ENCODE measurements around the gene TMC2.

DNA sequence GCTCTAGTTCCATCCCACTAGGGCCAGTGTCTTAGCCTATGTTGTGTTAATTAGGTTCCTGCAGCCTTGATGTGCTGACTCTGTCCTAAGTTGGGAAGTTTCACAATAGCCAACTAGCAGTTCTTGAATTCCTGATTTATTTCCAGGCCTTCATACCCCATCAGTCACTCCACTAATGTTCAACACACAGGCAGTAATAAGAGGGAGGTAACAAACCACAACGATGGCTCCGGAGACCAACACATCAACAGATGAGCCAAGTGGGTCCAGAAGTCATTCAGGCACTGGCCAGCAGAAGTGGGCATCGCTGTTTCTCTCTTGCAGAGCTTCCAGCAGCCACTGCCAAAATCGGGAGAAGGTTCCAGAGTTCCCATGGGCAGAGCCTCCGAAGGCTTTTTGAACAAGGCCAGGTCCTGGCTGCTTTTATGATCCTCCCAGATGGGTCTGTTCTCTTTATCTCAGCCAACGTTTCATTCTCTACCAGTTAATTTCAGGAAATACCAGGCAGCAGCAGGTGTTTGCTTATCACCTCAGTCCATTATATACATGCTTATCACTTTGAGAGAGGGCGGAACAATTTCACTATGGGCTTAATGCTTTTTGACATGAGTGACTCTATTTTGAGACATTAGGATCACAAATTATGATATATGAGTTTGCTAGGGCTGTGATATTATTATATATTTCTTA lies 67.6 kb downstream of the TMC2 start:
- no peak for TF ChIP-seq POLR2AphosphoS5 (IDR thresholded peaks at IDR 0.05; ENCODE audit: low read depth, low read length)
- TF ChIP-seq, protein P1, sequence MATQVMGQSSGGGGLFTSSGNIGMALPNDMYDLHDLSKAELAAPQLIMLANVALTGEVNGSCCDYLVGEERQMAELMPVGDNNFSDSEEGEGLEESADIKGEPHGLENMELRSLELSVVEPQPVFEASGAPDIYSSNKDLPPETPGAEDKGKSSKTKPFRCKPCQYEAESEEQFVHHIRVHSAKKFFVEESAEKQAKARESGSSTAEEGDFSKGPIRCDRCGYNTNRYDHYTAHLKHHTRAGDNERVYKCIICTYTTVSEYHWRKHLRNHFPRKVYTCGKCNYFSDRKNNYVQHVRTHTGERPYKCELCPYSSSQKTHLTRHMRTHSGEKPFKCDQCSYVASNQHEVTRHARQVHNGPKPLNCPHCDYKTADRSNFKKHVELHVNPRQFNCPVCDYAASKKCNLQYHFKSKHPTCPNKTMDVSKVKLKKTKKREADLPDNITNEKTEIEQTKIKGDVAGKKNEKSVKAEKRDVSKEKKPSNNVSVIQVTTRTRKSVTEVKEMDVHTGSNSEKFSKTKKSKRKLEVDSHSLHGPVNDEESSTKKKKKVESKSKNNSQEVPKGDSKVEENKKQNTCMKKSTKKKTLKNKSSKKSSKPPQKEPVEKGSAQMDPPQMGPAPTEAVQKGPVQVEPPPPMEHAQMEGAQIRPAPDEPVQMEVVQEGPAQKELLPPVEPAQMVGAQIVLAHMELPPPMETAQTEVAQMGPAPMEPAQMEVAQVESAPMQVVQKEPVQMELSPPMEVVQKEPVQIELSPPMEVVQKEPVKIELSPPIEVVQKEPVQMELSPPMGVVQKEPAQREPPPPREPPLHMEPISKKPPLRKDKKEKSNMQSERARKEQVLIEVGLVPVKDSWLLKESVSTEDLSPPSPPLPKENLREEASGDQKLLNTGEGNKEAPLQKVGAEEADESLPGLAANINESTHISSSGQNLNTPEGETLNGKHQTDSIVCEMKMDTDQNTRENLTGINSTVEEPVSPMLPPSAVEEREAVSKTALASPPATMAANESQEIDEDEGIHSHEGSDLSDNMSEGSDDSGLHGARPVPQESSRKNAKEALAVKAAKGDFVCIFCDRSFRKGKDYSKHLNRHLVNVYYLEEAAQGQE (IDR thresholded peaks at IDR 0.05; ENCODE audit: insufficient read depth in 1 of 2, low read depth in 2 of 2, low read length in 2 of 2), result no peak
- TF ChIP-seq TAF1 (IDR thresholded peaks at IDR 0.05; ENCODE audit: borderline replicate concordance, insufficient read depth, low read length), result no peak
- no peak for TF ChIP-seq SIN3A (IDR thresholded peaks at IDR 0.05; ENCODE audit: borderline replicate concordance, insufficient read depth, low read length)

Measured in PFSK-1 (cell line).